K562 (cell line): ENCODE results near the gene FADS6. TPM values are rescaled to one million over a fixed set of nuclear protein-coding genes. Genes with fewer than 3 reads are reported as not detected.
A peak's percentile ranks its signal among the peaks of the same experiment; 100 is the strongest.

Source experiments
- ATF3 ChIP-seq, 2 experiments: fragments of 450-650 bp in 1 of 2; sonication (generic) in 1 of 2; formaldehyde crosslinking in 1 of 2; IDR thresholded peaks in 1 of 2; conservative IDR thresholded peaks in 1 of 2; 2 replicates each; pipeline versions ENCODE4 v1.6.1 to v1.8.1; 2016 to 2023; ENCODE audit warnings: mild to moderate bottlenecking in 2 of 2, moderate library complexity in 2 of 2, inconsistent platforms in 1 of 2, missing genetic modification reagents in 1 of 2
- BACH1 ChIP-seq: fragments of 200-800 bp; sonication (Bioruptor generic); IDR thresholded peaks from 2 replicates; pipeline ENCODE4 v1.6.1; 2016; ENCODE audit warnings: missing genetic modification characterization, missing compliant biosample characterization
- EP300 ChIP-seq: IDR thresholded peaks from 2 replicates; pipeline ENCODE4 v1.6.1; 2012; ENCODE audit warnings: low read length, improper control_type of control experiment
- HDAC2 ChIP-seq: fragments of 450-650 bp; IDR thresholded peaks from 2 replicates; pipeline ENCODE4 v1.6.1; 2016; ENCODE audit warnings: mild to moderate bottlenecking
- HNRNPK ChIP-seq: fragments of 200-400 bp; formaldehyde crosslinking; IDR thresholded peaks from one replicate; pipeline ENCODE4 v1.6.1; 2018; ENCODE audit warnings: mild to moderate bottlenecking, low read depth, low read length; ENCODE audit not compliant: poor library complexity, severe bottlenecking
- KDM2B ChIP-seq: fragments of 250-450 bp; sonication (Bioruptor Pico); IDR thresholded peaks from 2 replicates; pipeline ENCODE4 v1.8.0; 2021; ENCODE audit warnings: mild to moderate bottlenecking, moderate library complexity
- MLLT1 ChIP-seq, 2 experiments: fragments of 450-650 bp; IDR thresholded peaks; 2 replicates each; pipeline ENCODE4 v1.6.1; 2016
- NKRF ChIP-seq: fragments of 450-650 bp; IDR thresholded peaks from 2 replicates; pipeline ENCODE4 v1.6.1; 2016; ENCODE audit warnings: borderline replicate concordance
- SMC3 ChIP-seq: conservative IDR thresholded peaks from 2 replicates; pipeline ENCODE4 v1.6.1; 2011; ENCODE audit warnings: low read depth, low read length, improper control_type of control experiment; ENCODE audit not compliant: insufficient read depth
- STAT6 ChIP-seq: sonication (generic); formaldehyde crosslinking; IDR thresholded peaks from 2 replicates; pipeline ENCODE4 v1.8.1; 2023; ENCODE audit warnings: mild to moderate bottlenecking, missing genetic modification reagents
- TAF9B ChIP-seq: fragments of 450-650 bp; IDR thresholded peaks from 2 replicates; pipeline ENCODE4 v1.6.1; 2018; ENCODE audit warnings: mild to moderate bottlenecking; ENCODE audit not compliant: partially characterized antibody
- ZNF551 ChIP-seq: fragments of 250-450 bp; sonication (Bioruptor Pico); IDR thresholded peaks from 2 replicates; pipeline ENCODE4 v1.5.0; 2021; ENCODE audit warnings: mild to moderate bottlenecking, moderate library complexity
- ZNF609 ChIP-seq: sonication (generic); formaldehyde crosslinking; IDR thresholded peaks from 2 replicates; pipeline ENCODE4 v1.8.1; 2023; ENCODE audit warnings: missing genetic modification reagents, mild to moderate bottlenecking, borderline replicate concordance
- polyA plus RNA-seq, 8 experiments: library from polyadenylated mRNA; depleted of rRNA in 4 of 8; stranded (reverse) in 5 of 8; unstranded in 3 of 8; fragments of >200 nt; fragmentation: Nextera tagmentation in 2 of 8; fragmentation: Illumina TruSeq in 1 of 8; extraction: Ambion mirVana in 2 of 8; extraction: Trizol in 1 of 8; gene quantifications; 2 replicates each; pipeline versions ENCODE4 v1.2.1 to v1.2.3, GENCODE V29; 2011 to 2014; ENCODE audit warnings: inconsistent platforms in 1 of 8, missing spikeins in 1 of 8
- total RNA-seq, 7 experiments: library from RNA; depleted of rRNA in 6 of 7; stranded (reverse); fragments of >200 nt in 6 of 7; fragmentation: Illumina TruSeq in 2 of 7; extraction: Trizol in 2 of 7; gene quantifications; 2 replicates each; pipeline versions ENCODE4 v1.2.1 to v1.2.3, GENCODE V29; 2011 to 2021; ENCODE audit warnings: low replicate concordance in 1 of 7

Gene FADS6
- total and polyA plus RNA-seq, 9 of the 15 experiments (the other 6 are each of a cell fraction or from before 2014, with no cell fraction given): 0.18 to 0.22 TPM; not detected in 7

- TF ChIP-seq ZNF551 (CRISPR knock-in tag) (no peak), NKRF (peak; percentile 62; the same call in 1 of the 2 replicates), KDM2B (CRISPR knock-in tag) (no peak), ATF3 (IDR thresholded peaks at IDR 0.05) (peak; percentile 89), ATF3 (CRISPR knock-in tag; conservative IDR thresholded peaks at IDR 0.05) (peak; percentile 42; the same call in 1 of the 2 replicates), BACH1 (tag) (peak; percentile 53; the same call in 1 of the 2 replicates), TAF9B (peak; percentile 84), STAT6 (CRISPR knock-in tag) (no peak), HNRNPK (no peak), EP300 (peak; percentile 62), ZNF609 (CRISPR knock-in tag) (no peak), SMC3 (no peak), HDAC2 (peak; percentile 18; the same call in 1 of the 2 replicates), MLLT1 (IDR thresholded peaks at IDR 0.05) (peak; percentile 34 to 94; a peak in 2 of 4 replicates)
These were observed 20.2 kb downstream of the FADS6 start (continued) for GRCh38 chr17:74873037-74873873.
